ENCODE results near the gene HIPK2. TPM values are rescaled to one million over a fixed set of nuclear protein-coding genes. Genes with fewer than 3 reads are reported as not detected.

The HIPK2 gene
- total and polyA plus RNA-seq, 10 of the 15 experiments (the other 5 are each of a cell fraction or from before 2014, with no cell fraction given): 1.7 to 39.0 (median 9.4) TPM

DNA sequence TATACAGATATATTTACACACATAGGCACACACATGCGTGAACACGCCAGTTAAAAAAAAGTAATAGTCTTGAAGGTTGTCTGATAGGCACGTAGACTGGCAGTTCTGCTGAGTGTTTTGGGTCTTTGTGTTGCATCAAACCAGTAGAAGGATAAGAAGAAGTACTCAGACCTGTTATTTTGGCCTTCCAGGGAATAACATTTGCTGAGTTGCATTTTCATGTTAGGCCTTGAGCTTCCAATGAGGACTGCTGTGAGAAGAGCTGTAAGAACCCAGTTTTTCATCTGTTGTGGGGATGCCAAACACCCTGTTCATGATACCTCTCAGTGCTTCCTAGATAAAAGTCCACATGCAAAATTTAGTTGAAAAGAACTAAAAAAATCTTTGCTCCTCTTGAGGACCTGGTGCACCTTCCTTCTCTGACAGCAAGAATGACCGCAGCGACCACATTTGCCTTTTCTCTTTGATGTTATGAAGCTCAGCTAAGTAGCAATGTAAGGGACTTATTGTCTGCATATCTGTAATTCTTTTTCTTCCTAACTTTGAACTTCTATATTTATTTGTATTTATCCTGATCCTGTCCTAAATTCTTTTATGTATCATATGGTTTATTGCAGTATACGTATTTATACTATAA lies 27.2 kb downstream of the HIPK2 start:
- in situ Hi-C loops (cut with MboI) (no loop called here), intact Hi-C loops (cut with micrococcal nuclease; ENCODE audit: unreplicated experiment) (no loop called here)
- Histone ChIP-seq H3K27me3 (replicated peaks in 1 of 2; ENCODE audit: control insufficient read depth in 2 of 2, insufficient read depth in 2 of 2, low read length in 1 of 2) (no peaks in the 10 kb centered on the region), H3K4me3 (no peak overlapping the region), H3K36me3 (ENCODE audit: control insufficient read depth in 2 of 2, insufficient read depth in 2 of 2, low read length in 1 of 2) (no peaks in the 10 kb centered on the region; a peak in 1 of 4 replicates), H3K4me2 (ENCODE audit: control insufficient read depth, insufficient read depth) (no peak overlapping the region), H2AFZ (ENCODE audit: control insufficient read depth, low read depth, low read length) (no peak overlapping the region), H4K20me1 (ENCODE audit: control insufficient read depth, insufficient read depth) (peaks cover 7% of the 10 kb centered on the region; the same call in 1 of the 2 replicates), H3K4me1 (ENCODE audit: control insufficient read depth, insufficient read depth, low read length) (peaks cover 3% of the 10 kb centered on the region; the same call in 1 of the 2 replicates), H3K9me3 (replicated peaks; ENCODE audit: control insufficient read depth, insufficient read depth, low read length) (no peaks in the 10 kb centered on the region), H3K27ac (ENCODE audit: control insufficient read depth, insufficient read depth) (no peak overlapping the region), H3K9ac (ENCODE audit: control insufficient read depth, insufficient read depth, low read length) (no peak overlapping the region), H3K79me2 (ENCODE audit: control insufficient read depth, insufficient read depth, low read length) (peaks cover 8% of the 10 kb centered on the region)
- no TSS peak for BruUV-seq (replicated peaks)
- no peak for FAIRE-seq
- ChIA-PET SMC1A (ENCODE audit: uncharacterized antibody, unreplicated experiment) (interaction anchor here (1.0 to 1.6 kb wide), 2 partner anchors 16 to 67 kb away, joined by 3 to 5 read pairs; no protein-coding TSS in a partner anchor), CTCF (interaction anchor here (1.1 to 1.2 kb wide), 2 partner anchors 18 to 105 kb away, joined by 3 to 4 read pairs; no protein-coding TSS in a partner anchor), RAD21 (ENCODE audit: unreplicated experiment) (no interaction called here), POLR2A (interaction anchor here (0.6 kb wide), 1 partner anchor 667 kb away, joined by 4 read pairs; no protein-coding TSS in a partner anchor)
- ATAC-seq: no peak
- WGBS (ENCODE audit: insufficient coverage, insufficient replicate concordance, low lambda C conversion rate, missing lambda C conversion rate): 98% methylated on average over 6 of the region's 6 CpGs
- TF ChIP-seq BACH1 (IDR thresholded peaks at IDR 0.05; ENCODE audit: borderline replicate concordance) (no peak), NR2C1 (IDR thresholded peaks at IDR 0.05) (no peak), HDAC6 (IDR thresholded peaks at IDR 0.05; ENCODE audit: unreplicated experiment) (no peak), SRF (IDR thresholded peaks at IDR 0.05; ENCODE audit: low read depth in 2 of 2, low read length in 2 of 2) (no peak), STAT3 (IDR thresholded peaks at IDR 0.05; ENCODE audit: low read depth, low read length) (no peak), TAF1 (IDR thresholded peaks at IDR 0.05; ENCODE audit: borderline replicate concordance, low read depth, low read length) (no peak), CHD4 (IDR thresholded peaks at IDR 0.05) (no peak), JUNB (IDR thresholded peaks at IDR 0.05) (no peak), WRNIP1 (IDR thresholded peaks at IDR 0.05; ENCODE audit: borderline replicate concordance, low read depth, low read length) (no peak), SPI1 (IDR thresholded peaks at IDR 0.05; ENCODE audit: borderline replicate concordance, insufficient read depth, low read depth, low read length) (no peak)
- TF ChIP-seq, protein P1, sequence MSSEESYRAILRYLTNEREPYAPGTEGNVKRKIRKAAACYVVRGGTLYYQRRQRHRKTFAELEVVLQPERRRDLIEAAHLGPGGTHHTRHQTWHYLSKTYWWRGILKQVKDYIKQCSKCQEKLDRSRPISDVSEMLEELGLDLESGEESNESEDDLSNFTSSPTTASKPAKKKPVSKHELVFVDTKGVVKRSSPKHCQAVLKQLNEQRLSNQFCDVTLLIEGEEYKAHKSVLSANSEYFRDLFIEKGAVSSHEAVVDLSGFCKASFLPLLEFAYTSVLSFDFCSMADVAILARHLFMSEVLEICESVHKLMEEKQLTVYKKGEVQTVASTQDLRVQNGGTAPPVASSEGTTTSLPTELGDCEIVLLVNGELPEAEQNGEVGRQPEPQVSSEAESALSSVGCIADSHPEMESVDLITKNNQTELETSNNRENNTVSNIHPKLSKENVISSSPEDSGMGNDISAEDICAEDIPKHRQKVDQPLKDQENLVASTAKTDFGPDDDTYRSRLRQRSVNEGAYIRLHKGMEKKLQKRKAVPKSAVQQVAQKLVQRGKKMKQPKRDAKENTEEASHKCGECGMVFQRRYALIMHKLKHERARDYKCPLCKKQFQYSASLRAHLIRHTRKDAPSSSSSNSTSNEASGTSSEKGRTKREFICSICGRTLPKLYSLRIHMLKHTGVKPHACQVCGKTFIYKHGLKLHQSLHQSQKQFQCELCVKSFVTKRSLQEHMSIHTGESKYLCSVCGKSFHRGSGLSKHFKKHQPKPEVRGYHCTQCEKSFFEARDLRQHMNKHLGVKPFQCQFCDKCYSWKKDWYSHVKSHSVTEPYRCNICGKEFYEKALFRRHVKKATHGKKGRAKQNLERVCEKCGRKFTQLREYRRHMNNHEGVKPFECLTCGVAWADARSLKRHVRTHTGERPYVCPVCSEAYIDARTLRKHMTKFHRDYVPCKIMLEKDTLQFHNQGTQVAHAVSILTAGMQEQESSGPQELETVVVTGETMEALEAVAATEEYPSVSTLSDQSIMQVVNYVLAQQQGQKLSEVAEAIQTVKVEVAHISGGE (CRISPR knock-in tag; IDR thresholded peaks at IDR 0.05): no peak
- DNase-seq (ENCODE audit: low read depth, low spot score): no peak

Data from GM12878 (cell line).